Measurements from ENCODE around the gene GOLGA6L24. TPM values are rescaled to one million over a fixed set of nuclear protein-coding genes. Genes with fewer than 3 reads are reported as not detected.
"Not testable (repeated sequence)": the region's sequence is repeated elsewhere in the genome, so short reads cannot be mapped to it uniquely, and the experiment has no call there.

GOLGA6L24 gene
- total RNA-seq, 2 experiments from 2014 or later: not detected

GRCh38 chr15:28316958-28317357, 40.9 kb downstream of the GOLGA6L24 start:
- ATAC-seq; DNase-seq; intact Hi-C loops (cut with DNase I, micrococcal nuclease); H3K4me3 Mint-ChIP-seq; POLR2A ChIA-PET; CTCF ChIA-PET; H3K27me3 Mint-ChIP-seq; H3K4me1 Mint-ChIP-seq; H3K27ac Mint-ChIP-seq; H3K9me3 Mint-ChIP-seq (ENCODE audit: low read depth): not testable (repeated sequence)
- peaks cover 34% of the 10 kb centered on the region for H3K36me3 Mint-ChIP-seq (ENCODE audit: low read depth)

- H3K27ac Mint-ChIP-seq; H3K27me3 Mint-ChIP-seq; H3K4me3 Mint-ChIP-seq; DNase-seq; CTCF ChIA-PET; POLR2A ChIA-PET; ATAC-seq; H3K9me3 Mint-ChIP-seq (ENCODE audit: low read depth); H3K4me1 Mint-ChIP-seq; intact Hi-C loops (cut with DNase I, micrococcal nuclease): not testable (repeated sequence)
- H3K36me3 Mint-ChIP-seq (ENCODE audit: low read depth): peaks cover 51% of the 10 kb centered on the region
These were observed 47.4 kb downstream of the GOLGA6L24 start for GRCh38 chr15:28310454-28310853.

- CTCF ChIA-PET; ATAC-seq; H3K27me3 Mint-ChIP-seq; POLR2A ChIA-PET; H3K27ac Mint-ChIP-seq; intact Hi-C loops (cut with DNase I, micrococcal nuclease); H3K9me3 Mint-ChIP-seq (ENCODE audit: low read depth); DNase-seq; H3K4me3 Mint-ChIP-seq; H3K4me1 Mint-ChIP-seq: not testable (repeated sequence)
- H3K36me3 Mint-ChIP-seq (ENCODE audit: low read depth): peaks cover 38% of the 10 kb centered on the region
These were observed 49.2 kb downstream of the GOLGA6L24 start for GRCh38 chr15:28308718-28309117.

Other genes starting within 250 kb of the GOLGA6L24 start
- gene HERC2, start 35.9 kb downstream of the GOLGA6L24 start, total RNA-seq: 10 to 100 TPM; 26.8 to 35.0 TPM
- not detected for gene GOLGA8F, start 20.6 kb upstream of the GOLGA6L24 start, total RNA-seq
- not detected for gene GOLGA8G, start 174.9 kb upstream of the GOLGA6L24 start, total RNA-seq
- gene GOLGA6L25, start 195.5 kb upstream of the GOLGA6L24 start, total RNA-seq: not detected

All from activated CD4-positive, alpha-beta T cell treated with anti-CD3 and anti-CD28 coated beads for 36 hours (primary cell).